Caco-2 (cell line): ENCODE data around the gene HORMAD2. TPM values are rescaled to one million over a fixed set of nuclear protein-coding genes. Genes with fewer than 3 reads are reported as not detected.
A peak's percentile ranks its signal among the peaks of the same experiment; 100 is the strongest.
"Not testable (repeated sequence)": the region's sequence is repeated elsewhere in the genome, so short reads cannot be mapped to it uniquely, and the experiment has no call there.

Experiments used
- BruUV-seq: library from RNA; stranded (reverse); fragments of 400-500 nt; replicated peaks from 2 replicates; lab custom pipeline; 2021; lab: Mats Ljungman, UMichigan
- CTCF ChIA-PET: fragments of 300-600 bp; sonication (Branson Sonifier 250); formaldehyde crosslinking; loops from one replicate; lab custom pipeline; 2022; ENCODE audit warnings: antibody characterized with exemption; lab: Charles Lee
- POLR2A ChIA-PET: fragments of 300-600 bp; sonication (Branson Sonifier 250); formaldehyde crosslinking; loops from one replicate; lab custom pipeline; 2022; ENCODE audit warnings: antibody characterized with exemption; lab: Charles Lee
- DNase-seq, 2 experiments: peaks; one replicate each; pipeline versions ENCODE4 v3.0.0 to v3.0.0-alpha.2; 2020 to 2022
- H3K27me3 ChIP-seq: replicated peaks from 2 replicates; pipeline ENCODE4 v1.6.0; 2011; ENCODE audit warnings: low read length; ENCODE audit not compliant: control insufficient read depth, insufficient read depth
- H3K36me3 ChIP-seq: 2 replicates; pipeline ENCODE4 v1.5.1; 2011; ENCODE audit warnings: low read length; ENCODE audit not compliant: control insufficient read depth, insufficient read depth
- H3K4me1 ChIP-seq: fragments of 250-450 bp; sonication (Bioruptor Pico); 2 replicates; pipeline ENCODE4 v1.5.1; 2020; ENCODE audit warnings: mild to moderate bottlenecking
- H3K4me3 ChIP-seq: 2 replicates; pipeline ENCODE4 v1.5.1; 2011; ENCODE audit warnings: low read depth, mild to moderate bottlenecking, control low read depth, low read length
- H3K9me3 ChIP-seq: fragments of 250-450 bp; sonication (Bioruptor Pico); 2 replicates; pipeline ENCODE4 v1.5.1; 2020; ENCODE audit warnings: mild to moderate bottlenecking, moderate library complexity
- H3K27ac Mint-ChIP-seq: one replicate; pipeline ENCODE4 v1.8.0; 2022; ENCODE audit warnings: mixed read lengths; ENCODE audit not compliant: unreplicated experiment
- H3K27me3 Mint-ChIP-seq: one replicate; pipeline ENCODE4 v1.8.0; 2022; ENCODE audit warnings: mixed read lengths; ENCODE audit not compliant: insufficient read depth, unreplicated experiment
- H3K36me3 Mint-ChIP-seq: one replicate; pipeline ENCODE4 v1.8.0; 2022; ENCODE audit warnings: mild to moderate bottlenecking, mixed read lengths; ENCODE audit not compliant: insufficient read depth, unreplicated experiment
- H3K4me1 Mint-ChIP-seq: one replicate; pipeline ENCODE4 v1.8.0; 2022; ENCODE audit warnings: low read depth, mixed read lengths; ENCODE audit not compliant: unreplicated experiment
- H3K4me3 Mint-ChIP-seq: one replicate; pipeline ENCODE4 v1.8.0; 2022; ENCODE audit warnings: mild to moderate bottlenecking, moderate library complexity, mixed read lengths; ENCODE audit not compliant: unreplicated experiment
- H3K9me3 Mint-ChIP-seq: one replicate; pipeline ENCODE4 v1.8.0; 2022; ENCODE audit warnings: mixed read lengths; ENCODE audit not compliant: unreplicated experiment
- intact Hi-C: fragments of 100-400 bp; cut with micrococcal nuclease; formaldehyde crosslinking; loops from one replicate; pipeline ENCODE4 v1.10.0; 2022; ENCODE audit not compliant: unreplicated experiment
- total RNA-seq: library from RNA; stranded (reverse); gene quantifications from 2 replicates; pipeline ENCODE4 v1.2.3, GENCODE V29; 2022
- TF ChIP-seq, protein P1 (sequence below), 2 experiments: fragments of 200-600 bp in 1 of 2; IDR thresholded peaks; 1 replicate in 1 of 2; 2 replicates in 1 of 2; pipeline versions ENCODE4 v1.5.1 to v1.8.0; 2011 to 2022; ENCODE audit warnings: antibody characterized with exemption in 1 of 2, control low read depth in 1 of 2, inconsistent platforms in 1 of 2, low read depth in 1 of 2, low read length in 1 of 2, mild to moderate bottlenecking in 1 of 2, moderate library complexity in 1 of 2; ENCODE audit not compliant: insufficient read depth in 1 of 2, severe bottlenecking in 1 of 2, unreplicated experiment in 1 of 2

HORMAD2 gene
- total RNA-seq, 1 experiment from 2014 or later, result 3.1 TPM

DNA sequence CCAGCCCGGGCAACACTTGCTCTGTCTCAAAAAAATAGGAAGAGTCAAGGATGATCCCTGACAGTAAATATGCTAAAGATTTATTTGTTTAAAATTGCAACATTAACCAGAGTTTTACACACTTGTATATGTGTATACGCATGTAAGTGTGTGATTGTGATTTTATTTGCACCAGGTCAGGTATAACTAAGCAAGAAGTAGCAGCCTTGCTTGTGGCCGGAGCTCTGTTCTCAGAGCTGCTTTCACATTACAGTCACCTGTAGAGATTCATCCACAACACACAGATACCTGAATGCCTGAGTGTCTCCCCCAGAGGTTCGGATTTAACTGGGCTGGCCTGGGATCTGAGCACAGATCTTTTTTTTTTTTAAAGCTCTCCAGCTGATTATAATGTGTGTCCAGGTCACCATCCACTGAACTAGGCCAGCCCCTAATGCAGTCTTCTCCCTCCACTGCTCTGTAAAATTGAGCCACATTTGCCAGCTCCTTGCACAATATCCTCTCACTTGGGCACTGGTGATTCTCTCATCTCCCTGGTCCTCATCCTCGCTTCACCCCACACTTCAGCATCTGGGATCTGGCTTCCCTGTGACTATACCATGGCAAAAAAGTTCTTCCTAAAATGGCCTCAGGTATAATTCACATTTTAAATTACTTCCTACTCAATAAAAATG lies 118.0 kb downstream of the HORMAD2 start:
- POLR2A ChIA-PET, result interaction anchor here (0.6 kb wide), 1 partner anchor 10 kb away, joined by 4 read pairs; no protein-coding TSS in a partner anchor
- intact Hi-C loops, result no loop called here

DNA sequence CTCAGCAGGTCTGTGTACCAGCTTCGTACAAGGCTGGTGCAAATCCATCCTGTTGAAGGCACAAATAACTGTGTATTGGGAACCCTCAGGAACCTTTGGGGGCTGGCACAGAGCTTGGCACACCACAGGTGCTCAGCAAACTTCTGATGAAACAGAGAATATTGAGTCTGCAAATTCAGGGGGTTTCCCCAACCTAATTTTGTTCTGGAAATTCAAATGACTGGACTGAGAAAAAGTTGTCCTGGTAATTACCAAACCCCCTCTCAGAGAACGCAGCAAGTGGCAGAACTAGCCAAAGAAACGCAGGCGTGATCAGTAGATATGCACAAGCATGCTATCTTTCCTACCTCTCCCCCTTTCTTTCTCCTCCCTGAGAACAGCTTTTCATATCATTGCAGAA lies 118.7 kb downstream of the HORMAD2 start:
- intact Hi-C loops, result no loop called here
- no peak for DNase-seq
- no peaks in the 10 kb centered on the region for H3K27me3 Mint-ChIP-seq
- peak overlapping the region; percentile 69 for H3K27ac Mint-ChIP-seq
- H3K4me1 Mint-ChIP-seq, result peaks cover 13% of the 10 kb centered on the region
- H3K36me3 Mint-ChIP-seq, result no peaks in the 10 kb centered on the region
- CTCF ChIA-PET, result no interaction called here
- TF ChIP-seq, protein P1, sequence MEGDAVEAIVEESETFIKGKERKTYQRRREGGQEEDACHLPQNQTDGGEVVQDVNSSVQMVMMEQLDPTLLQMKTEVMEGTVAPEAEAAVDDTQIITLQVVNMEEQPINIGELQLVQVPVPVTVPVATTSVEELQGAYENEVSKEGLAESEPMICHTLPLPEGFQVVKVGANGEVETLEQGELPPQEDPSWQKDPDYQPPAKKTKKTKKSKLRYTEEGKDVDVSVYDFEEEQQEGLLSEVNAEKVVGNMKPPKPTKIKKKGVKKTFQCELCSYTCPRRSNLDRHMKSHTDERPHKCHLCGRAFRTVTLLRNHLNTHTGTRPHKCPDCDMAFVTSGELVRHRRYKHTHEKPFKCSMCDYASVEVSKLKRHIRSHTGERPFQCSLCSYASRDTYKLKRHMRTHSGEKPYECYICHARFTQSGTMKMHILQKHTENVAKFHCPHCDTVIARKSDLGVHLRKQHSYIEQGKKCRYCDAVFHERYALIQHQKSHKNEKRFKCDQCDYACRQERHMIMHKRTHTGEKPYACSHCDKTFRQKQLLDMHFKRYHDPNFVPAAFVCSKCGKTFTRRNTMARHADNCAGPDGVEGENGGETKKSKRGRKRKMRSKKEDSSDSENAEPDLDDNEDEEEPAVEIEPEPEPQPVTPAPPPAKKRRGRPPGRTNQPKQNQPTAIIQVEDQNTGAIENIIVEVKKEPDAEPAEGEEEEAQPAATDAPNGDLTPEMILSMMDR (IDR thresholded peaks at IDR 0.05; ENCODE audit: insufficient read depth in 1 of 2, low read depth in 1 of 2, low read length in 1 of 2, severe bottlenecking in 1 of 2, unreplicated experiment in 1 of 2), result no peak
- no TSS peak for BruUV-seq
- peaks cover 29% of the 10 kb centered on the region for H3K4me1 ChIP-seq
- no peaks in the 10 kb centered on the region for H3K36me3 ChIP-seq
- H3K4me3 ChIP-seq, result no peak overlapping the region
- H3K27me3 ChIP-seq, result no peaks in the 10 kb centered on the region
- POLR2A ChIA-PET, result interaction anchor here (0.6 kb wide), 1 partner anchor 10 kb away, joined by 4 read pairs; no protein-coding TSS in a partner anchor
- no peak overlapping the region for H3K4me3 Mint-ChIP-seq
- H3K9me3 Mint-ChIP-seq, result no peaks in the 10 kb centered on the region
- no peaks in the 10 kb centered on the region for H3K9me3 ChIP-seq

More for the DNA sequence above, 118.0 kb downstream of the HORMAD2 start:
- H3K27me3 ChIP-seq, result no peaks in the 10 kb centered on the region
- Mint-ChIP-seq H3K27me3 (no peaks in the 10 kb centered on the region), H3K36me3 (no peaks in the 10 kb centered on the region), H3K9me3 (no peaks in the 10 kb centered on the region), H3K4me3 (no peak overlapping the region), H3K27ac (peak overlapping the region; percentile 69), H3K4me1 (peaks cover 10% of the 10 kb centered on the region)
- TF ChIP-seq, protein P1 (IDR thresholded peaks at IDR 0.05; ENCODE audit: insufficient read depth in 1 of 2, low read depth in 1 of 2, low read length in 1 of 2, severe bottlenecking in 1 of 2, unreplicated experiment in 1 of 2), result no peak
- CTCF ChIA-PET, result interaction anchor here (1.6 kb wide), 1 partner anchor 90 kb away, joined by 4 read pairs; no protein-coding TSS in a partner anchor
- peaks cover 29% of the 10 kb centered on the region for H3K4me1 ChIP-seq
- no peak for DNase-seq
- H3K9me3 ChIP-seq, result no peaks in the 10 kb centered on the region
- no TSS peak for BruUV-seq
- H3K4me3 ChIP-seq, result no peak overlapping the region
- H3K36me3 ChIP-seq, result no peaks in the 10 kb centered on the region

DNA sequence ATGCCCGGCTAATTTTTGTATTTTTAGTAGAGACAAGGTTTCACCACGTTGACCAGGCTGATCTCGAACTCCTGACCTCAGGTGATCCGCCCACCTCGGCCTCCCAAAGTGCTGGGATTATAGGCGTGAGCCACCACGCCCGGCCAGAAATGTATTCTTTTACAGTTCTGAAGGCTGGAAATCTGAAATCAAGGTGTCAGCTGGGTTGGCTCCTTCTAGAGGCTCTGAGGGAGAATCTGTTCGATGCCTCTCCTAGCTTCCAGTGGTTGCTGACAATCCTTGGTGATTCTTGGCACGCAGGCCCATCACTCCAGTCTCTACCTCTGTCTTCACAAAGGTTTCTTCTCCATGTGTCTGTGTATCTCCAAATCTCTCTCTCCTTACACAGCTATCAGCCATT lies 120.6 kb downstream of the HORMAD2 start:
- BruUV-seq, H3K4me3 Mint-ChIP-seq, H3K27ac Mint-ChIP-seq, H3K27me3 Mint-ChIP-seq, H3K9me3 ChIP-seq, intact Hi-C loops, H3K27me3 ChIP-seq, H3K36me3 ChIP-seq, H3K4me3 ChIP-seq, H3K36me3 Mint-ChIP-seq, H3K9me3 Mint-ChIP-seq, DNase-seq: not testable (repeated sequence)
- ChIA-PET POLR2A (interaction anchor here (0.5 kb wide), 1 partner anchor 8 kb away, joined by 4 read pairs; no protein-coding TSS in a partner anchor), CTCF (interaction anchor here (0.6 kb wide), 2 partner anchors 14 to 51 kb away, joined by 3 to 4 read pairs; no protein-coding TSS in a partner anchor)
- H3K4me1 ChIP-seq, result peaks cover 23% of the 10 kb centered on the region
- peaks cover 12% of the 10 kb centered on the region for H3K4me1 Mint-ChIP-seq
